Measurements from ENCODE around the gene ATG5.
A peak's percentile ranks its signal among the peaks of the same experiment; 100 is the strongest.
"Not testable (repeated sequence)": the region's sequence is repeated elsewhere in the genome, so short reads cannot be mapped to it uniquely, and the experiment has no call there.

ATG5 gene

GRCh38 chr6:106309766-106310373, 15.7 kb downstream of the ATG5 start:
- FAIRE-seq, result no peak

GRCh38 chr6:106308985-106309384, 16.6 kb downstream of the ATG5 start:
- FAIRE-seq, result no peak

- no peak for FAIRE-seq
These were observed 19.8 kb downstream of the ATG5 start for GRCh38 chr6:106305740-106306139.

- peak; percentile 94 for FAIRE-seq
These were observed 24.6 kb downstream of the ATG5 start for GRCh38 chr6:106300944-106301343.

GRCh38 chr6:106300020-106300780, 25.4 kb downstream of the ATG5 start:
- FAIRE-seq, result peak; percentile 4

GRCh38 chr6:106293116-106293515, 32.4 kb downstream of the ATG5 start:
- FAIRE-seq, result no peak

- FAIRE-seq, result no peak
These were observed 34.6 kb downstream of the ATG5 start for GRCh38 chr6:106290954-106291353.

GRCh38 chr6:106290032-106290431, 35.5 kb downstream of the ATG5 start:
- no peak for FAIRE-seq

GRCh38 chr6:106287215-106287614, 38.3 kb downstream of the ATG5 start:
- no peak for FAIRE-seq

- FAIRE-seq, result no peak
These were observed 38.8 kb downstream of the ATG5 start for GRCh38 chr6:106286746-106287145.

- no peak for FAIRE-seq
These were observed 42.1 kb downstream of the ATG5 start for GRCh38 chr6:106283481-106283880.

- FAIRE-seq, result no peak
These were observed 43.9 kb downstream of the ATG5 start for GRCh38 chr6:106281661-106282060.

- FAIRE-seq, result no peak
These were observed 44.5 kb downstream of the ATG5 start for GRCh38 chr6:106281088-106281487.

GRCh38 chr6:106279179-106279578, 46.4 kb downstream of the ATG5 start:
- no peak for FAIRE-seq

- FAIRE-seq, result no peak
These were observed 49.9 kb downstream of the ATG5 start for GRCh38 chr6:106275692-106276091.

GRCh38 chr6:106273087-106273486, 52.5 kb downstream of the ATG5 start:
- no peak for FAIRE-seq

GRCh38 chr6:106272287-106272686, 53.3 kb downstream of the ATG5 start:
- no peak for FAIRE-seq

GRCh38 chr6:106270414-106270813, 55.1 kb downstream of the ATG5 start:
- no peak for FAIRE-seq

GRCh38 chr6:106269268-106269919, 56.2 kb downstream of the ATG5 start:
- FAIRE-seq, result not testable (repeated sequence)

- FAIRE-seq, result not testable (repeated sequence)
These were observed 57.1 kb downstream of the ATG5 start for GRCh38 chr6:106268500-106268899.

GRCh38 chr6:106264433-106264832, 61.1 kb downstream of the ATG5 start:
- not testable (repeated sequence) for FAIRE-seq

- FAIRE-seq, result not testable (repeated sequence)
These were observed 65.8 kb downstream of the ATG5 start for GRCh38 chr6:106259748-106260147.

GRCh38 chr6:106258726-106259125, 66.8 kb downstream of the ATG5 start:
- no peak for FAIRE-seq

GRCh38 chr6:106257195-106257594, 68.4 kb downstream of the ATG5 start:
- no peak for FAIRE-seq

Data from endometrium (tissue), 2 donors.